Retinal pigment epithelial cell (primary cell): ENCODE measurements around the gene RASGRP4.

Experiments
- DNase-seq: peaks from one replicate; pipeline ENCODE4 v3.0.0-alpha.2; 2010; ENCODE audit warnings: low read depth
- H3K4me3 ChIP-seq: 2 replicates; pipeline ENCODE4 v1.5.1; 2011; ENCODE audit warnings: mild to moderate bottlenecking, low read length, control low read depth, moderate library complexity
- TF ChIP-seq, protein P1 (sequence below): conservative IDR thresholded peaks from 2 replicates; pipeline ENCODE4 v1.5.1; 2011; ENCODE audit warnings: low read depth, low read length, control low read depth, inconsistent platforms

Gene RASGRP4

DNA sequence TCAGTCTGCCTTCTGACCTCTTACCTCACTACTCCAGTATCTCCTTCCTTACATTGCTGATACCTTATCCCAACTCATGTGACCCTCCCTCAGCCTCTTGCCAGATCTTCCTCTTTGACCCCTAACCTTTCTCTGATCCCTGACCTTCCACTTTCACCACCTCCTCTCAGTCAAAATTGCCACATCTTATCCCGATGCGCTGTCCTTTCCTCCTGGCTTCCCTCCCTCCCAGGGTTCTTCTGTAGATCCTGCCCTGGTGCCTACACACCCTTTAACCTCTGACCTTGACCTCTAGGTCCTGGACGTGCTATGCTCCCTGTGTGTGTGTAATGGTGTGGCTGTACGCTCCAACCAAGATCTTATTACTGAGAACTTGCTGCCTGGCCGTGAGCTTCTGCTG is 31.2 kb upstream of the RASGRP4 start:
- H3K4me3 ChIP-seq: no peak overlapping the region
- no peak for DNase-seq
- TF ChIP-seq, protein P1, sequence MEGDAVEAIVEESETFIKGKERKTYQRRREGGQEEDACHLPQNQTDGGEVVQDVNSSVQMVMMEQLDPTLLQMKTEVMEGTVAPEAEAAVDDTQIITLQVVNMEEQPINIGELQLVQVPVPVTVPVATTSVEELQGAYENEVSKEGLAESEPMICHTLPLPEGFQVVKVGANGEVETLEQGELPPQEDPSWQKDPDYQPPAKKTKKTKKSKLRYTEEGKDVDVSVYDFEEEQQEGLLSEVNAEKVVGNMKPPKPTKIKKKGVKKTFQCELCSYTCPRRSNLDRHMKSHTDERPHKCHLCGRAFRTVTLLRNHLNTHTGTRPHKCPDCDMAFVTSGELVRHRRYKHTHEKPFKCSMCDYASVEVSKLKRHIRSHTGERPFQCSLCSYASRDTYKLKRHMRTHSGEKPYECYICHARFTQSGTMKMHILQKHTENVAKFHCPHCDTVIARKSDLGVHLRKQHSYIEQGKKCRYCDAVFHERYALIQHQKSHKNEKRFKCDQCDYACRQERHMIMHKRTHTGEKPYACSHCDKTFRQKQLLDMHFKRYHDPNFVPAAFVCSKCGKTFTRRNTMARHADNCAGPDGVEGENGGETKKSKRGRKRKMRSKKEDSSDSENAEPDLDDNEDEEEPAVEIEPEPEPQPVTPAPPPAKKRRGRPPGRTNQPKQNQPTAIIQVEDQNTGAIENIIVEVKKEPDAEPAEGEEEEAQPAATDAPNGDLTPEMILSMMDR: no peak

DNA sequence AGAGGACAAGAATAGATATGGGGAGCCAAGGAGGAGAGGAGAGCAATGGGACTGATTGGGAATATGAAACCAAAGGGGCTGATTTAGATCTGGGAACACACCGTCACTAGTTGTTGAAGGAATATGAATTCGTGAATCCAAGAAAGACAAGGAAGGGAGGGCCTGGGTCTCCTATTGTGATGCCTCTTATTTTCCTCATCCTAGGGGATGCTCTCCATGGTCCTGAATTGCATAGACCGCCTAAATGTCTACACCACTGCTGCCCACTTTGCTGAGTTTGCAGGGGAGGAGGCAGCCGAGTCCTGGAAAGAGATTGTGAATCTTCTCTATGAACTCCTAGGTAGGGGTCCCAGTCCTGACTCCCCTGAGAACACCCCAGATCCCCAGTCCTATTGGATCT is 29.0 kb upstream of the RASGRP4 start:
- no peak for DNase-seq
- no peak overlapping the region for H3K4me3 ChIP-seq
- TF ChIP-seq, protein P1: no peak

DNA sequence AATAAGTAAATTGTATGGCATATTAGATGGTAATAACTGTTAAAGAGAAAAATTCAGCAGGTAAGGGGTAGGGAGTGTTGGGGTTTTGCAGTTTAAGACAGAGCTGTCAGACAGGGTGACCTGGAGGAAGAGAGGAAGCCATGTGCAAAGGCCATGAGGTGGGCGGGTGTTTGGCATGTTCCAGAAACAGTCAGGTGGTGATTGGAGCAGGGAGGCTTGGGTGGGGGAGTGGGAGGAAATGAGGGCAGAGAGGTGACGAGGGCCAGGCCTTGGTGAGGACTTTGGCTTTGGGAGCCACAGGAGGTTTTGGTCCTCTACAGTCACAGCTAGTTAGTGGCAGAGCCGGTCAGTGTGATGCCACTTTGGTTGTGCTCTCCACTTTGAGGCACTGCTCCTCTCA is 27.6 kb upstream of the RASGRP4 start:
- DNase-seq: no peak
- no peak overlapping the region for H3K4me3 ChIP-seq
- TF ChIP-seq, protein P1: no peak

DNA sequence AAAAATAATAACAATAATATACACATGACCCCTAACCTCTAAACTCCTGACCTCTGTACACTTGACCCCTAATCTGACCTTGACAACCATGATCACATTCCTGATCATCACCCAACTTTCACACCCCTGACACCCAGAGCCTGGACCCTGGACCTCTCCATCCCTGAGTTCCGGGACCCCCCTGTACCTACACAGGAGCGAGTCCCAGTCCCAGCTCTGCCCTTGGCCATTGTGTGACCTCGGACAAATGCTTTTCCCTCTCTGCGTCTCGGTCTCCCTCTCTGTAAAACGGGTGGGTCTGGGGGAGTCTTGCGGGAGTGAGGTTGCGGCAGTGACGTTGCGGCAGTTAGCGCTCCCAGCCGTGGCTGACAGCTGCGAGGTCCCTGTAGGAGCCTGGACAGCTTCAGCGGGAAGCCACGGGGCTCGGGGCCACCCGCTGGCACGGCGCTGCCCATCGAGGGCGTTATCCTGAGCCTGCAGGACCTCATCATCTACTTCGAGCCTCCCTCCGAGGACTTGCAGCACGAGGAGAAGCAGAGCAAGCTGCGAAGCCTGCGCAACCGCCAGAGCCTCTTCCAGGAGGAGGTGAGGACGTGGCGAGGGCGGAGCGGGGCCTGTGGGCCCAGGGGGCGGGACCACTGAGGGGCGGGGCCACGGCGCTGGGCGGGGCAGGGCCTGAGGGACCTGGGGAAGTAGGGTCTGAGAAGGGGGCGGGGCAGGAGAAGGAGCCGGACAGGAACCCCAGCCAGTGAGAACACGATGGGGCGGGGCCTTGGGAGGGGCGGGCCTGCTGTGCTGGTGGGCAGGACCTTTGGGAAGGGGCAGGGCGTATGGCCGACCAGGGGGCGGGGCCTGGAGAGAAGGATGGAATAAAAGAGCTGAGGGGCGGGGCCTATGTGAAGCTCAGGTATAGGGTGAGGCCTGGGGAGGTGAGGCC is 26.7 kb upstream of the RASGRP4 start:
- TF ChIP-seq, protein P1: no peak
- no peak overlapping the region for H3K4me3 ChIP-seq
- no peak for DNase-seq

DNA sequence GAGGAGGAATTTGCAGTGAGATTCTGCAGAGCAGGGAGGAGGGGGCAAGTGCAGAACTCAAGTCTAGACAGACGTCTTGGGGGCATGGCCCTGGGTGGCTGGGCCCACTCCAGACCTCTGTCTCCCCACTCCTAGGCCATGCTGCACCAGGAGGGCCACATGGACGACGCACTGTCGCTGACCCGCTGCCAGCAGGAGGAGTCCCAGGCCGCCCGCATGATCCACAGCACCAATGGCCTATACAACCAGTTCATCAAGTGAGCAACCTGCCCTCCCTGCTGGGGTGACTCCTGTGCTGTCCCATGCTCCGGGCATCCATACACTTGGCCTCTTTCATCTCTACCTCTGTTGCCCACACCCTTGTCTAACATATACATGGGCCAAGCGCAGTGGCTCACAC is 25.6 kb upstream of the RASGRP4 start:
- no peak overlapping the region for H3K4me3 ChIP-seq
- TF ChIP-seq, protein P1: no peak
- no peak for DNase-seq

DNA sequence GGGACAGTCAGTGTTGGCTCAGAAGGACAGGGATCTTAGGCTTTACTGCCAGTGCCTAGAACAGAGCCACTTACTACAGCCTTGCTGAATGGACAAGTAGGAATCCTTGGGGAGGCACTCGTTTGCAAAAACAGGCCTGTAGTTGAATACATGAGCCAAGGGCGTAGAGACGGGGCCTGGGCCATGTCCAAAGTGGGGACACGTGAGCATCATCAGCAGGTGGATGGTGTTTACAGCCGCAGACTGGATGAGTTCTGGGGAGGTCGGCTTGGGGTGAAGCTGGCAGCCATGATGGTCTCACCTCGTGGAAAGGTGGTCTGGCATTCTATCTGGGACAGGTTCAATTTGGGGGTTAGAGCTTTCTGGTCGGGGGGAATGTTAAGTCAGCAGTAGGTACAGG is 25.0 kb upstream of the RASGRP4 start:
- no peak overlapping the region for H3K4me3 ChIP-seq
- TF ChIP-seq, protein P1: no peak
- DNase-seq: no peak

DNA sequence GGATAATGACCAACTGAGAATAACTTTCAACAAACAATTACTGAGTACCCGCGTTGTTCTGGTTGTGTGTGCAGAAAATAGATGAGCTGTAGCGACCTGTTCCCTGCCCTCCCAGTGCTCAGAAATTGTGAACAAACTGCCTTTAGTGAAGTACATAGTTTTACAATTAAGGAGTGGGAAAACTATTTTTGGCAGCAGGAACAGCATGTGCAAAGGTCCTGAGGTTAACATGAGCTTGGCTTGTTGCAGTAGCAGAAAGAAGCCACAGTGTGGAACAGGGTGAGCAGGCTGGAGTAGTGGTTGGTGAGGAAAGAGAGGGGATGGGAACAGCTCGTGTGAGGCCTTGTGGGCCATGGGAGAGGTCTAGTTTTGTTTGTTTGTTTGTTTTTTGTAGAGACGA is 23.5 kb upstream of the RASGRP4 start:
- TF ChIP-seq, protein P1: no peak
- DNase-seq: no peak
- H3K4me3 ChIP-seq: no peak overlapping the region
